PC-9 (cell line): ENCODE data around the gene RCSD1. TPM values are rescaled to one million over a fixed set of nuclear protein-coding genes. Genes with fewer than 3 reads are reported as not detected.

Source experiments
- BruUV-seq: library from RNA; stranded (reverse); fragments of 400-500 nt; replicated peaks from 2 replicates; lab custom pipeline; 2021; lab: Mats Ljungman, UMichigan
- CTCF ChIA-PET: fragments of 300-600 bp; sonication (Branson Sonifier 250); formaldehyde crosslinking; loops from one replicate; lab custom pipeline; 2022; ENCODE audit warnings: antibody characterized with exemption; lab: Charles Lee
- POLR2A ChIA-PET: fragments of 300-600 bp; sonication (Branson Sonifier 250); formaldehyde crosslinking; loops from one replicate; lab custom pipeline; 2022; ENCODE audit warnings: antibody characterized with exemption; ENCODE audit not compliant: unreplicated experiment; lab: Charles Lee
- DNase-seq, 2 experiments: peaks; one replicate each; pipeline versions ENCODE4 v3.0.0 to v3.0.0-alpha.2; 2015 to 2022; ENCODE audit warnings: mixed read lengths in 1 of 2
- H2AFZ ChIP-seq: fragments of 200-600 bp; sonication (generic); 2 replicates; pipeline ENCODE4 v1.8.1; 2017; ENCODE audit warnings: antibody characterized with exemption
- H3F3A ChIP-seq: fragments of 200-600 bp; sonication (generic); 2 replicates; pipeline ENCODE4 v1.8.1; 2017; ENCODE audit warnings: antibody characterized with exemption, mild to moderate bottlenecking, low read depth; ENCODE audit not compliant: insufficient read depth
- H3K27ac ChIP-seq: fragments of 200-600 bp; sonication (generic); 2 replicates; pipeline ENCODE4 v1.6.1; 2016; ENCODE audit warnings: mixed run types
- H3K27me3 ChIP-seq: fragments of 200-600 bp; sonication (generic); 2 replicates; pipeline ENCODE4 v1.6.1; 2016; ENCODE audit warnings: low read depth, mixed run types; ENCODE audit not compliant: insufficient read depth
- H3K36me3 ChIP-seq: fragments of 200-600 bp; sonication (generic); 2 replicates; pipeline ENCODE4 v1.6.1; 2016; ENCODE audit warnings: low read depth, mixed run types
- H3K4me1 ChIP-seq: fragments of 200-600 bp; sonication (generic); replicated peaks from 2 replicates; pipeline ENCODE4 v1.6.1; 2016; ENCODE audit warnings: mixed run types; ENCODE audit not compliant: insufficient read depth
- H3K4me2 ChIP-seq: fragments of 200-600 bp; sonication (generic); 2 replicates; pipeline ENCODE4 v1.6.1; 2017; ENCODE audit warnings: mixed run types
- H3K4me3 ChIP-seq: fragments of 200-600 bp; sonication (generic); 2 replicates; pipeline ENCODE4 v1.6.1; 2016; ENCODE audit warnings: mixed run types
- H3K79me2 ChIP-seq: fragments of 200-600 bp; sonication (generic); 2 replicates; pipeline ENCODE4 v1.6.1; 2017; ENCODE audit warnings: low read depth, mixed run types
- H3K9me2 ChIP-seq: fragments of 200-600 bp; sonication (generic); 2 replicates; pipeline ENCODE4 v1.8.1; 2017; ENCODE audit warnings: mild to moderate bottlenecking; ENCODE audit not compliant: insufficient read depth
- H3K9me3 ChIP-seq: fragments of 200-600 bp; sonication (generic); 2 replicates; pipeline ENCODE4 v1.8.1; 2016; ENCODE audit warnings: low read depth; ENCODE audit not compliant: insufficient read depth
- H4K20me1 ChIP-seq: fragments of 200-600 bp; sonication (generic); 2 replicates; pipeline ENCODE4 v1.8.1; 2017; ENCODE audit not compliant: insufficient read depth
- EZH2 ChIP-seq: fragments of 200-600 bp; sonication (generic); IDR thresholded peaks from 2 replicates; pipeline ENCODE4 v1.8.0; 2017; ENCODE audit warnings: antibody characterized with exemption, low read depth
- intact Hi-C: fragments of 100-400 bp; cut with micrococcal nuclease; formaldehyde crosslinking; loops from one replicate; pipeline ENCODE4 v1.10.0; 2022; ENCODE audit not compliant: unreplicated experiment
- total RNA-seq: library from RNA; stranded (reverse); gene quantifications from 2 replicates; pipeline ENCODE4 v1.2.3, GENCODE V29; 2021
- TF ChIP-seq, protein P1 (sequence below): fragments of 200-600 bp; sonication (generic); conservative IDR thresholded peaks from 2 replicates; pipeline ENCODE4 v1.6.1; 2017; ENCODE audit warnings: mixed run types, antibody characterized with exemption, mild to moderate bottlenecking, moderate library complexity

The RCSD1 gene
- total RNA-seq, 1 experiment from 2014 or later = not detected

DNA sequence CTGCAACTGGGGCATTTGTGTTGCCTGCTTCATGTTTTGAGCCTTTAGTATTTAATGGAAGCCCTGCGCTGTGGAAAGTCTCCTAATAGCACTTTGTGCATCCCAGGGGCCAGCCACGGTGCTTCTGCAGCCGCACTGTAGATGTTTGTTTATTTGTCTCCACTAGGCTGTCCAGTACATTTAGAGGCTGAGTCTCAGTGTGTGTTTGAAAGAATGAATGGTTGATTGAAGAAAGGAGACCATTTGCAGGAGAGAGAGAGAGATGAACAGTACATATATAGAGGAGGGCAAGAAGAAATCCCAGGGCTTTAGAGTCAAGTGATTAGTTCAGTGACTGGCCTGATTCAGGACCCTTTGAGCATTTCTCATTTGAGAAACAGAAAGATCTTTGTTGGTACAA, 125.6 kb downstream of the RCSD1 start:
- peaks cover 45% of the 10 kb centered on the region for H3K79me2 ChIP-seq
- H2AFZ ChIP-seq = no peak overlapping the region
- ChIA-PET POLR2A (no interaction called here), CTCF (interaction anchor here (0.5 kb wide), 1 partner anchor 11 kb away, joined by 3 read pairs; no protein-coding TSS in a partner anchor)
- TF ChIP-seq, protein P1, sequence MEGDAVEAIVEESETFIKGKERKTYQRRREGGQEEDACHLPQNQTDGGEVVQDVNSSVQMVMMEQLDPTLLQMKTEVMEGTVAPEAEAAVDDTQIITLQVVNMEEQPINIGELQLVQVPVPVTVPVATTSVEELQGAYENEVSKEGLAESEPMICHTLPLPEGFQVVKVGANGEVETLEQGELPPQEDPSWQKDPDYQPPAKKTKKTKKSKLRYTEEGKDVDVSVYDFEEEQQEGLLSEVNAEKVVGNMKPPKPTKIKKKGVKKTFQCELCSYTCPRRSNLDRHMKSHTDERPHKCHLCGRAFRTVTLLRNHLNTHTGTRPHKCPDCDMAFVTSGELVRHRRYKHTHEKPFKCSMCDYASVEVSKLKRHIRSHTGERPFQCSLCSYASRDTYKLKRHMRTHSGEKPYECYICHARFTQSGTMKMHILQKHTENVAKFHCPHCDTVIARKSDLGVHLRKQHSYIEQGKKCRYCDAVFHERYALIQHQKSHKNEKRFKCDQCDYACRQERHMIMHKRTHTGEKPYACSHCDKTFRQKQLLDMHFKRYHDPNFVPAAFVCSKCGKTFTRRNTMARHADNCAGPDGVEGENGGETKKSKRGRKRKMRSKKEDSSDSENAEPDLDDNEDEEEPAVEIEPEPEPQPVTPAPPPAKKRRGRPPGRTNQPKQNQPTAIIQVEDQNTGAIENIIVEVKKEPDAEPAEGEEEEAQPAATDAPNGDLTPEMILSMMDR = no peak
- no peak for TF ChIP-seq EZH2
- H3K4me2 ChIP-seq = no peak overlapping the region
- no peaks in the 10 kb centered on the region for H3K36me3 ChIP-seq
- no peak overlapping the region for H3K4me3 ChIP-seq
- DNase-seq = no peak
- intact Hi-C loops = loop anchor here (5.0 kb wide), 1 partner anchor 33 kb away; the partner anchor contains the start of gene MPZL1
- no peaks in the 10 kb centered on the region for H3K9me2 ChIP-seq
- no TSS peak for BruUV-seq
- H4K20me1 ChIP-seq = peaks cover 3% of the 10 kb centered on the region; the same call in 1 of the 2 replicates
- H3K27ac ChIP-seq = no peak overlapping the region
- no peaks in the 10 kb centered on the region for H3F3A ChIP-seq
- no peaks in the 10 kb centered on the region for H3K9me3 ChIP-seq
- H3K27me3 ChIP-seq = no peaks in the 10 kb centered on the region
- no peaks in the 10 kb centered on the region for H3K4me1 ChIP-seq

Other genes starting within 250 kb of the RCSD1 start
- not detected in 2 replicates for gene CD247, start 111.7 kb upstream of the RCSD1 start, total RNA-seq
- gene CREG1, start 76.5 kb upstream of the RCSD1 start, total RNA-seq = 31.6 and 34.6 TPM in 2 replicates
- gene MPZL1, start 91.8 kb downstream of the RCSD1 start, total RNA-seq = 67.8 and 80.3 TPM in 2 replicates